ENCODE results near the gene KRTAP4-5.
"Not testable (repeated sequence)": the region's sequence is repeated elsewhere in the genome, so short reads cannot be mapped to it uniquely, and the experiment has no call there.

Gene KRTAP4-5

DNA sequence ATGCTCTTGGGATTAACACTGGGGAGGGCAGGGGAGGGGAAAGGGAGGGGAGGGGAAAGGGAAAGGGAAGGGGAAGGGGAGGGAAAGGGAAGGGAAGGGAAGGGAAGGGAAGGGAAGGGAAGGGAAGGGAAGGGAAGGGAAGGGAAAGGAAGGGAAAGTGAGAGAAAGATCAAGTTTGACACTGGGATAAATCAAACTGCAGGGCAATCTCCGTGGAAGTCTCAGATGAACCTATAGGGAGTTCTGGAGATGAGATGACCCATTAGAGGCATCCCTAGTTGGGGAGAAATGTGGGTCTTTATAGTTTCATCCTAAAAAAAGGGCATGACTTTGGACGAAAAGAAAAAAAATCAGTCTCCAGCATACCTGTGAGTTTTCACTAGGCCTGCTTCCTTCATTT is 27.9 kb downstream of the KRTAP4-5 start:
- Histone ChIP-seq H3K36me3 (ENCODE audit: control insufficient read depth, low read depth, low read length) (no peaks in the 10 kb centered on the region), H3K9ac (ENCODE audit: low read length) (no peak overlapping the region), H3K9me3 (ENCODE audit: control insufficient read depth, low read depth, low read length) (no peaks in the 10 kb centered on the region), H3K27ac (ENCODE audit: low read length) (no peak overlapping the region), H3K4me3 (ENCODE audit: low read length) (no peak overlapping the region), H3K4me1 (ENCODE audit: control insufficient read depth, low read depth, low read length) (no peaks in the 10 kb centered on the region), H3K27me3 (ENCODE audit: control insufficient read depth, insufficient read depth, low read length) (no peaks in the 10 kb centered on the region)

DNA sequence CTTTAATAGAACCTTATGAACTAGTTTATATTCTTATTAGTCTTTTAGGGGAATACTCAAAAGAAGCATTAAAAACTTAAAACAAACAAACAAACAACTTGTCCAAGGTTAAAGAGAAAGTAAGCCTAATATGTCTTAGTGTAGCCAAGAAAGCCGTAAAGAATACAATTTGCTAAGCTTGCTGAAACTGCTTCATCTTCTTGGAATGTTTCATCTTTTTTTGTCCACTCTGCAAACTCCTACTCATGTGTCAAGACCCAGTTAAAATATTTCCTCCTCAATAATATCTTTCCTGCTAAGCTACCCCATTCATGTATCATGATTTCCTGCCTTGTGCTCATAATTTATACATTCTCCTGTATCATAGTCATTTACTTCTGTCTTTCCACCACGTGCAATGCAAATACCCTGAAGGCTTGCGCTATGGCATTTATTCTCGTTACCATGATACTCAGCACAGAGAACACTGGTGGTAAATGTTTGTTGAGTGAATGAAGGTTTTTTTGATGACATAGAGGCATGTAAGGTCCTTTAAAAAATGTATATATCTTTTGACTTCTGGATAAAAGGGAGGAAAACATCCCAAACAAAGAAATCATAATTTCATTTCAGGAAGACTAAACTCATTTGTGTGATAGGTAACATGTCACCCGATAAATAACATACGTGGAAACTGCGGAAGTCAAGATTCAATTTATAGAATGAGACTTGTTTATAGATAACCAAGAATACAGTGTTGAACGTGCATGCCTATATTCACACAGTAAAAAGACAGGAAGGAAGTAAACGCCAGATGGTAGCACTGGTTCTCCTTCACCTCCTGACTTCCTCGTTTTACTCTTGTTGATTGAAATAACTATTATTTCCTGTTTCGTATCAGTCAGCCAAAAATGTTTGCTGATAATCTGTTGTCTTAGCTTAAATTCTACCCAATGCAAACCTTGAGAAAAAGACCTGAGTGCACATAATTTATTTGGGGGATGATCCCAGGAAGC is 29.6 kb downstream of the KRTAP4-5 start:
- H3K9me3 ChIP-seq (ENCODE audit: control insufficient read depth, low read depth, low read length); H3K27ac ChIP-seq (ENCODE audit: low read length); H3K4me1 ChIP-seq (ENCODE audit: control insufficient read depth, low read depth, low read length); H3K27me3 ChIP-seq (ENCODE audit: control insufficient read depth, insufficient read depth, low read length); H3K9ac ChIP-seq (ENCODE audit: low read length); H3K4me3 ChIP-seq (ENCODE audit: low read length); H3K36me3 ChIP-seq (ENCODE audit: control insufficient read depth, low read depth, low read length): not testable (repeated sequence)

DNA sequence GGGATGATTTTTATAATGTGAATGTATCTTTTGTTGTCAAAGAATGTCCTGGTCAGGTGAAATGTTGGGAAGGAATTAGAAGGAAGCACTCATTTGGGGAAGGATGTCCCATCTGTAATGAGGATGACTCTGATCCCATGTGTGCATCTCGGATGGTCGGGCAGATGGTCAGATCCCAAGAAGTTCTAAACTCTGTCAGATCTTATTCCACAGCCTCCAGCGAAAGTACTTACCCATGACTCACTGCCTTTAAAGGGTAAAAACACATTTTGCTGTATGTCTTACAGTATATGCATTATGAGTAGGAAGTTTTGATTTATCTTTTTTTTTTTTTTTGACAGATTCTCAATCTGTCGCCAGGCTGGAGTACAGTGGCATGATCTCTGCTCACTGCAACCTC is 30.9 kb downstream of the KRTAP4-5 start:
- H3K4me3 ChIP-seq (ENCODE audit: low read length) = no peak overlapping the region
- no peaks in the 10 kb centered on the region for H3K36me3 ChIP-seq (ENCODE audit: control insufficient read depth, low read depth, low read length)
- no peak overlapping the region for H3K27ac ChIP-seq (ENCODE audit: low read length)
- H3K4me1 ChIP-seq (ENCODE audit: control insufficient read depth, low read depth, low read length) = no peaks in the 10 kb centered on the region
- no peak overlapping the region for H3K9ac ChIP-seq (ENCODE audit: low read length)
- peaks cover 6% of the 10 kb centered on the region for H3K9me3 ChIP-seq (ENCODE audit: control insufficient read depth, low read depth, low read length)
- no peaks in the 10 kb centered on the region for H3K27me3 ChIP-seq (ENCODE audit: control insufficient read depth, insufficient read depth, low read length)

DNA sequence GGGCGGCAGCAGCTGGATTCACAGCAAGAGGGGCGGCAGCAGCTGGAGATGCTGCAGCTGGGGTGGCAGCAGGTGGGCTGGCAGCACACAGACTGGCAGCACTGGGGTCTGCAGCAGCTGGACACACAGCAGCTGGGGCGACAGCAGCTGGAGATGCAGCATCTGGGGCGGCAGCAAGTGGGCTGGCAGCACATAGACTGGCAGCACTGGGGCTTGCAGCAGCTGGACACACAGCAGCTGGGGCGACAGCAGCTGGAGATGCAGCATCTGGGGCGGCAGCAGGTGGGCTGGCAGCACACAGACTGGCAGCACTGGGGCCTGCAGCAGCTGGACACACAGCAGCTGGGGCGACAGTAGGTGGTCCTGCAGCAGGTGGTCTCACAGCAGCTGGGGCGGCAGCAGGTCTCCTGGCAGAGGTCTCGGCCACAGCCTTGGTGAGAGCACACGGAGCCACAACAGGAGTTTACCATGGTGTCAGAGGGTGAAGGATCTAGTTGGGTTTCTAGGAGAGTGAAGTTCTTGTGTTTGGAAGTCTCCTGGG is 31.7 kb downstream of the KRTAP4-5 start, which contains the start of gene KRTAP4-11:
TSS of gene KRTAP4-11 (minus strand) at position 528 of the 541 bp plus-strand sequence. CDS start at position 470, 58 bp downstream.
- not testable (repeated sequence) for H3K36me3 ChIP-seq (ENCODE audit: control insufficient read depth, low read depth, low read length); H3K27ac ChIP-seq (ENCODE audit: low read length); H3K9ac ChIP-seq (ENCODE audit: low read length); H3K4me1 ChIP-seq (ENCODE audit: control insufficient read depth, low read depth, low read length); H3K27me3 ChIP-seq (ENCODE audit: control insufficient read depth, insufficient read depth, low read length); H3K4me3 ChIP-seq (ENCODE audit: low read length); H3K9me3 ChIP-seq (ENCODE audit: control insufficient read depth, low read depth, low read length)

DNA sequence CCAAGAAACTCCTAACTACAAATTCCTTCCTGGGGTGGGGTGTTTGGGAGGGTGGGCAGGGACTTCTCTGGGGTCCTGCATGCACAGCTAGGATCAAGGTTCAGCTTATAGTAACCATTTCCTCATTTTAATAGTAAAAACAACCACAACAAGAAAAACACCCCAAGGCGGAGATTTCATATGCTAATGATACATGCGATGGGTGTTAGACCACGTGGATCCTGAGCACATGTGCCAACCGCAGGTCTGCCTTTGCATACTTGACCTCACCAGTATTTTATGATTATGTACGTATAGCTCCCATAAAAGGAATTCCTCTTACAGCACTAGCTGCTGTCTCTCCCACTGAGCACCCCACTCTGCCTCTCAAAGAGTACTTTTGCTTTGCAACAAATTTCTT is 33.3 kb downstream of the KRTAP4-5 start:
- H3K9me3 ChIP-seq (ENCODE audit: control insufficient read depth, low read depth, low read length) = peaks cover 15% of the 10 kb centered on the region
- H3K9ac ChIP-seq (ENCODE audit: low read length) = no peak overlapping the region
- H3K27ac ChIP-seq (ENCODE audit: low read length) = no peak overlapping the region
- no peaks in the 10 kb centered on the region for H3K4me1 ChIP-seq (ENCODE audit: control insufficient read depth, low read depth, low read length)
- H3K4me3 ChIP-seq (ENCODE audit: low read length) = no peak overlapping the region
- H3K27me3 ChIP-seq (ENCODE audit: control insufficient read depth, insufficient read depth, low read length) = no peaks in the 10 kb centered on the region
- H3K36me3 ChIP-seq (ENCODE audit: control insufficient read depth, low read depth, low read length) = no peaks in the 10 kb centered on the region

DNA sequence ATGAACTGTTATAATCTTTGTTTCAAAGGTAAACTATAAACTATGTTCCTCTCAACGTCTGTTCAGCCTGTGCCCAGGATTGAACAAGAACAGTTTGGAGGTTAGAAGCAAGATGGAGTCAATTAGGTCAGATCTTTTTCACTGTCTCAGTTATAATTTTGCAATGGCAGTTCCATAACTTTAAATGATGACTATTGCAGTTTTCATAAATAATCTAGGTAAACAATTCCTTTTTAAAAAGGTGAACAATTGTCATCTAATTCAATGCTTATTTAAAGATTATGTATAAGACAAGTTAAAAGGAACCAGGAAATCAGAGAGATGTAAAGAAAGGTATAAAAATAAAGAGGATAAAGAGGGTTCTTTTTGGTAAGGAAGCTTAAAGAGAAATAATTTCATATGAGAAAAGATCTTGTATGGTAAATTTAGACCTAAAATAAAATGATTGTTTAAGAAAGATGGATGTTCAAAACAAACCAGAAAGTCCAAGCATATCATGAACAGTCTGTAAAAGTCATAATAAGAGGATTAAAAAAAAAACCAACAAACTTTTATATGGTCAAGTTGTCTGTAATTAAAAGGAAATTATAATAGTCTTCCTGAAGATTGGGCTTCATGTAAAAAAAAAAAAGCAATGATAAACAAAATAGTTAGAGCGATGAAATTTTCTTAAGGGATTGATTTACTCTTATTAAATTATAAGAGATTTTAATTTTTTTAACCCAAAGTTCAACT is 38.3 kb downstream of the KRTAP4-5 start:
- Histone ChIP-seq H3K9me3 (ENCODE audit: control insufficient read depth, low read depth, low read length) (peaks cover 25% of the 10 kb centered on the region), H3K4me3 (ENCODE audit: low read length) (no peak overlapping the region), H3K9ac (ENCODE audit: low read length) (no peak overlapping the region), H3K4me1 (ENCODE audit: control insufficient read depth, low read depth, low read length) (peaks cover 20% of the 10 kb centered on the region), H3K27ac (ENCODE audit: low read length) (no peak overlapping the region), H3K27me3 (ENCODE audit: control insufficient read depth, insufficient read depth, low read length) (no peaks in the 10 kb centered on the region), H3K36me3 (ENCODE audit: control insufficient read depth, low read depth, low read length) (no peaks in the 10 kb centered on the region)

DNA sequence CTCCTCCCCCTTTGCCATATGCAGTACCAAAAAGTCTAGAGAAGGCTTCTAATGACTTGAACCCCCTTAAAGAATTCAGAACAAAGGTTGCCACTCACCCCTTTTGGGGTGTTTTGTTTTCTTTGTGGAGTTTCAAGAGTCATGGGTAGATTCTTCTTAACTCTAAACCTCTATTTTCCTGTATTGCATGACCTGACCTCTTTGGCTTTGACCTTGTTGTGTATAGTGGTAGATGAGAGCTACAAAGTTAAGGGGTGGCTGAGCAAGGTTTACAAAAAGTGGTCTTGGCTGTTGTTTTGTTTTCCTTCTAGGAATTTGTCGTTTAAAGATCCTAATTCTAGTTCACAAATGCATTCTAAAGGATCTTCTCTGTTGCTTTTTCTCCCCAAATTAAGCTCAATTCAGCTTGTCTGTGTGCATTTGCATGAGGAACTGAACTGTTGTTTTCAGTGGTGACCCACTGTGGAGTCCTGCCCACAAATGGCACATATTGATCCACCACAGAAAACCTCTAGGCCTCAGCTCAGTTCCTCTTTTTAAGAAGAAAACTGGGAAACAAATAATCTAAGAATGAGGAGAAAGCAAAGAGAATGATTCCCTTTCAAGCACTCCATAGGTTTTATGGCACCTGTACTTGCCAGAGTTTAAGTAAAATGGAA is 40.8 kb downstream of the KRTAP4-5 start:
- H3K9ac ChIP-seq (ENCODE audit: low read length); H3K4me3 ChIP-seq (ENCODE audit: low read length); H3K27me3 ChIP-seq (ENCODE audit: control insufficient read depth, insufficient read depth, low read length); H3K36me3 ChIP-seq (ENCODE audit: control insufficient read depth, low read depth, low read length); H3K27ac ChIP-seq (ENCODE audit: low read length): not testable (repeated sequence)
- Histone ChIP-seq H3K9me3 (ENCODE audit: control insufficient read depth, low read depth, low read length) (peaks cover 20% of the 10 kb centered on the region), H3K4me1 (ENCODE audit: control insufficient read depth, low read depth, low read length) (peaks cover 24% of the 10 kb centered on the region)

DNA sequence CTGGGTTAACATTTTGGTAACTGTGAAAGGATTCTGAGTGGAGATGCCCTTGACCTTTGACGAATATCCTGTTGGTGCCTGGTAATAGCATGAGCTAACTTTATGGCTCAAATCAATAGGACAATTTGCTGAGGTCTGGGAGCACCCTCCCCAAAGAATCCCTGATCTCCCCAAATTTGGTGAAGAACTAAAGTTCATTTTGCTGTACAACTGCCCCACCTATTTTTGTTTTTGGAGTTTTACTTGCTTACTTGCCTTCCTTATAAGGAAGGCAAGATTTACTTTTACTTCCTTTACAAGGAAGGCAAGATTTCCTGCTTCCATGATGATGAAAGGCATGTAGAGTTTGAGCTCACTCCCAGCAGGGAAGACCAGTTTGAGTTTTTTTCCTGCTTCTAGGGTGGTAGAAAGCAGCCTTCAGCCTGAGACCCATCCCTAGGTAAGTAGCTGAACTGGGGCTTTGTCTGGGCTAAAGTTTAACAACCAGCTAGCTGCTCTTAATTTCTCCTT is 41.6 kb downstream of the KRTAP4-5 start:
- Histone ChIP-seq H3K4me1 (ENCODE audit: control insufficient read depth, low read depth, low read length) (peaks cover 24% of the 10 kb centered on the region), H3K4me3 (ENCODE audit: low read length) (no peak overlapping the region), H3K9me3 (ENCODE audit: control insufficient read depth, low read depth, low read length) (peaks cover 18% of the 10 kb centered on the region), H3K27ac (ENCODE audit: low read length) (no peak overlapping the region), H3K36me3 (ENCODE audit: control insufficient read depth, low read depth, low read length) (no peaks in the 10 kb centered on the region), H3K9ac (ENCODE audit: low read length) (no peak overlapping the region), H3K27me3 (ENCODE audit: control insufficient read depth, insufficient read depth, low read length) (no peaks in the 10 kb centered on the region)

DNA sequence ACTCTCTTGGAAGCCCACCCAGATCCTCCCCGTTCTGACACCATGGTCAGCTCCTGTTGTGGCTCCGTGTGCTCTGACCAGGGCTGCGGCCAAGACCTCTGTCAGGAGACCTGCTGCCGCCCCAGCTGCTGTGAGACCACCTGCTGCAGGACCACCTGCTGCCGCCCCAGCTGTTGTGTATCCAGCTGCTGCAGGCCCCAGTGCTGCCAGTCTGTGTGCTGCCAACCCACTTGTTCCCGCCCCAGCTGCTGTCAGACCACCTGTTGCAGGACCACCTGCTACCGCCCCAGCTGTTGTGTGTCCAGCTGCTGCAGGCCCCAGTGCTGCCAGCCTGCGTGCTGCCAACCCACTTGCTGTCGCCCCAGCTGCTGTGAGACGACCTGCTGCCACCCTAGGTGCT is 44.3 kb downstream of the KRTAP4-5 start, which contains the start of gene KRTAP4-9:
TSS of gene KRTAP4-9 (plus strand) at position 43 of the 400 bp plus-strand sequence. CDS start at position 43, 0 bp downstream.
- peaks cover 24% of the 10 kb centered on the region for H3K4me1 ChIP-seq (ENCODE audit: control insufficient read depth, low read depth, low read length)
- H3K9ac ChIP-seq (ENCODE audit: low read length); H3K36me3 ChIP-seq (ENCODE audit: control insufficient read depth, low read depth, low read length); H3K4me3 ChIP-seq (ENCODE audit: low read length); H3K9me3 ChIP-seq (ENCODE audit: control insufficient read depth, low read depth, low read length); H3K27ac ChIP-seq (ENCODE audit: low read length); H3K27me3 ChIP-seq (ENCODE audit: control insufficient read depth, insufficient read depth, low read length): not testable (repeated sequence)

DNA sequence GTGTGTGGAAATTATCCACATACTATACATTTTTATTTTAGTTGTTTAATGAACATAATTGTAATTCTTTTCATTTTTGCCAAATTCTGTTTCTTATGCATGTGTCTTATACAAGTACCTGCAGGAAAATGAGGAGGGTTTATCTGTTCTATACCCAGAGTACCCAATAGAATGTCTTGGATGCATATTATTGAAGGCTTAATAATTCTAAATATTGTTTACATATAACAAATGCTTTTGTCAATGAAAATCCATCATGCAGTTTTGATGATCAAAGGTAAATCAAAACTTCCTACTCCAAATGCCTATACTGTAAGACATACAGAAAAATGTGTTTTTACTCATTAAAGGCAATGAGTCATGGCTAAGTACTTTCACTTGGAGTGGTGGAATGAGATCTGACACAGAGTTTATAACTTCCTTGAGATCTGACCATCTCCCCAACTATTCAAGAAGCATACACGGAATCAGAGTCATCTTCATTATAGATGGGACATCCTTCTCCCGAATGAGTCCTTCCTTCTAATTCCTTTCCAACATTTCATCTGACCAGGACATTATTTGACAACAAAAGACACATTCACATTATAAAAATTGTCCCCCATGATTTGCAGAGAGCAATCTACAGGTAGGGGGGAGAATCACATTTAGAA is 45.1 kb downstream of the KRTAP4-5 start:
- H3K4me3 ChIP-seq (ENCODE audit: low read length); H3K9ac ChIP-seq (ENCODE audit: low read length); H3K27me3 ChIP-seq (ENCODE audit: control insufficient read depth, insufficient read depth, low read length); H3K36me3 ChIP-seq (ENCODE audit: control insufficient read depth, low read depth, low read length); H3K27ac ChIP-seq (ENCODE audit: low read length); H3K9me3 ChIP-seq (ENCODE audit: control insufficient read depth, low read depth, low read length): not testable (repeated sequence)
- H3K4me1 ChIP-seq (ENCODE audit: control insufficient read depth, low read depth, low read length) = peaks cover 24% of the 10 kb centered on the region
